Measurements from ENCODE around the gene GPC6. TPM values are rescaled to one million over a fixed set of nuclear protein-coding genes. Genes with fewer than 3 reads are reported as not detected.

GPC6 gene
- total RNA-seq, 1 donor from 2014 or later: 13.8 TPM

GRCh38 chr13:93614776-93615175 lies 388.2 kb downstream of the GPC6 start:
- Histone ChIP-seq H3K36me3 (no peaks in the 10 kb centered on the region), H3K27me3 (no peaks in the 10 kb centered on the region), H3K4me1 (no peaks in the 10 kb centered on the region), H3K9me3 (no peaks in the 10 kb centered on the region), H3K27ac (no peak overlapping the region), H3K4me3 (no peak overlapping the region)
- no peak for DNase-seq (ENCODE audit: extremely low spot score in 2 of 2)
- TF ChIP-seq POLR2A (IDR thresholded peaks at IDR 0.05) (no peak), POLR2AphosphoS5 (IDR thresholded peaks at IDR 0.05; ENCODE audit: insufficient read depth in 1 of 2, low read depth in 1 of 2) (no peak)
- TF ChIP-seq, protein P1, sequence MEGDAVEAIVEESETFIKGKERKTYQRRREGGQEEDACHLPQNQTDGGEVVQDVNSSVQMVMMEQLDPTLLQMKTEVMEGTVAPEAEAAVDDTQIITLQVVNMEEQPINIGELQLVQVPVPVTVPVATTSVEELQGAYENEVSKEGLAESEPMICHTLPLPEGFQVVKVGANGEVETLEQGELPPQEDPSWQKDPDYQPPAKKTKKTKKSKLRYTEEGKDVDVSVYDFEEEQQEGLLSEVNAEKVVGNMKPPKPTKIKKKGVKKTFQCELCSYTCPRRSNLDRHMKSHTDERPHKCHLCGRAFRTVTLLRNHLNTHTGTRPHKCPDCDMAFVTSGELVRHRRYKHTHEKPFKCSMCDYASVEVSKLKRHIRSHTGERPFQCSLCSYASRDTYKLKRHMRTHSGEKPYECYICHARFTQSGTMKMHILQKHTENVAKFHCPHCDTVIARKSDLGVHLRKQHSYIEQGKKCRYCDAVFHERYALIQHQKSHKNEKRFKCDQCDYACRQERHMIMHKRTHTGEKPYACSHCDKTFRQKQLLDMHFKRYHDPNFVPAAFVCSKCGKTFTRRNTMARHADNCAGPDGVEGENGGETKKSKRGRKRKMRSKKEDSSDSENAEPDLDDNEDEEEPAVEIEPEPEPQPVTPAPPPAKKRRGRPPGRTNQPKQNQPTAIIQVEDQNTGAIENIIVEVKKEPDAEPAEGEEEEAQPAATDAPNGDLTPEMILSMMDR (IDR thresholded peaks at IDR 0.05): no peak
- intact Hi-C loops (cut with DNase I): no loop called here

DNA sequence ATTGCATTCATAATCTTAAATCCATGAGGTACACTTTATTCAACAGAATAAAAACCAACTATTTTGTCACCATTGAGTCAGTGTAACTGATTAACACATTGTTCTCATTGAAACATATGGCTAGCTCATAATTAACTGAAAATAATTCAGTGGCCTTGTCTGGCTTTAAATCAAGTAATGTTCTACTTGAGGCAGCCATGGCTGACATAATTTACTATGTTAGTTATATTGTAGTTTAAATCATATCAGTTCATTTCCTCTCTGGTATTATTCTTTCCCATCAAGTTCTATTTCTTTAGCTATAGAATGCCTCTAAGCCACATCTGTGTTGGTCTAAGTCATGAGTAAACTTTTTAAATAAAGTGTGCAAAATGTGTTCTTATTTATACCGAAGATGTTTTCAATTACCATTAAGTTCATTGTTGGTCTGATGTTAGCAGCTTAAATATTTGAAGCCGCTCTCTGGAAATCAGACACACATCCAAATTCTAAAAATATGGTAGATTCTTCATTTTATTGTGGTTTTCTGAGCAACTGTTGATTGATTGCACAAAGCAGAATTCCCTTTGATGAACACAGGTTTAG lies 393.7 kb downstream of the GPC6 start:
- no peak for DNase-seq (ENCODE audit: extremely low spot score in 2 of 2)
- no peak overlapping the region for H3K27ac ChIP-seq
- no peaks in the 10 kb centered on the region for H3K27me3 ChIP-seq
- no peaks in the 10 kb centered on the region for H3K9me3 ChIP-seq
- intact Hi-C loops (cut with DNase I): no loop called here
- H3K4me3 ChIP-seq: no peak overlapping the region
- no peaks in the 10 kb centered on the region for H3K36me3 ChIP-seq
- no peaks in the 10 kb centered on the region for H3K4me1 ChIP-seq
- TF ChIP-seq POLR2A (IDR thresholded peaks at IDR 0.05) (no peak), POLR2AphosphoS5 (IDR thresholded peaks at IDR 0.05; ENCODE audit: insufficient read depth in 1 of 2, low read depth in 1 of 2) (no peak)
- TF ChIP-seq, protein P1 (IDR thresholded peaks at IDR 0.05): no peak

- DNase-seq (ENCODE audit: extremely low spot score in 2 of 2): no peak
- Histone ChIP-seq H3K27ac (no peak overlapping the region), H3K9me3 (no peaks in the 10 kb centered on the region), H3K4me1 (no peaks in the 10 kb centered on the region), H3K36me3 (no peaks in the 10 kb centered on the region), H3K4me3 (no peak overlapping the region), H3K27me3 (no peaks in the 10 kb centered on the region)
- TF ChIP-seq POLR2AphosphoS5 (IDR thresholded peaks at IDR 0.05; ENCODE audit: insufficient read depth in 1 of 2, low read depth in 1 of 2): no peak
- intact Hi-C loops (cut with DNase I): no loop called here
Observed at GRCh38 chr13:93621051-93621450, 394.4 kb downstream of the GPC6 start.

- intact Hi-C loops (cut with DNase I): no loop called here
- Histone ChIP-seq H3K4me1 (no peaks in the 10 kb centered on the region), H3K27me3 (no peaks in the 10 kb centered on the region), H3K27ac (no peak overlapping the region), H3K36me3 (no peaks in the 10 kb centered on the region), H3K9me3 (no peaks in the 10 kb centered on the region), H3K4me3 (no peak overlapping the region)
- TF ChIP-seq POLR2AphosphoS5 (IDR thresholded peaks at IDR 0.05; ENCODE audit: insufficient read depth in 1 of 2, low read depth in 1 of 2): no peak
- TF ChIP-seq POLR2A (IDR thresholded peaks at IDR 0.05): no peak
- TF ChIP-seq, protein P1 (IDR thresholded peaks at IDR 0.05): no peak
- no peak for DNase-seq (ENCODE audit: extremely low spot score in 2 of 2)
Observed at GRCh38 chr13:93621966-93622365, 395.4 kb downstream of the GPC6 start.

- no peak overlapping the region for H3K27ac ChIP-seq
- H3K4me1 ChIP-seq: no peaks in the 10 kb centered on the region
- H3K9me3 ChIP-seq: no peaks in the 10 kb centered on the region
- DNase-seq (ENCODE audit: extremely low spot score in 2 of 2): no peak
- TF ChIP-seq, protein P1 (IDR thresholded peaks at IDR 0.05): no peak
- TF ChIP-seq POLR2A (IDR thresholded peaks at IDR 0.05) (no peak), POLR2AphosphoS5 (IDR thresholded peaks at IDR 0.05; ENCODE audit: insufficient read depth in 1 of 2, low read depth in 1 of 2) (no peak)
- no peaks in the 10 kb centered on the region for H3K27me3 ChIP-seq
- intact Hi-C loops (cut with DNase I): no loop called here
- no peak overlapping the region for H3K4me3 ChIP-seq
- H3K36me3 ChIP-seq: no peaks in the 10 kb centered on the region
Observed at GRCh38 chr13:93624311-93624777, 397.7 kb downstream of the GPC6 start.

All from vagina (tissue), 2 donors.